Progenitor cell of endocrine pancreas (in vitro differentiated cells): ENCODE results near the gene CAMSAP1. TPM values are rescaled to one million over a fixed set of nuclear protein-coding genes. Genes with fewer than 3 reads are reported as not detected.

ENCODE experiments used
- DNase-seq: peaks from one replicate; pipeline ENCODE4 v3.0.0; 2021; ENCODE audit warnings: low spot score; ENCODE audit not compliant: unreplicated experiment
- H3K27ac Mint-ChIP-seq: 2 replicates; pipeline ENCODE4 v1.8.0; 2021; ENCODE audit warnings: mild to moderate bottlenecking, moderate library complexity, mixed read lengths
- H3K27me3 Mint-ChIP-seq: 2 replicates; pipeline ENCODE4 v1.8.0; 2021; ENCODE audit warnings: mixed read lengths
- H3K36me3 Mint-ChIP-seq: 2 replicates; pipeline ENCODE4 v1.8.0; 2022; ENCODE audit warnings: mixed read lengths; ENCODE audit not compliant: insufficient read depth
- H3K4me1 Mint-ChIP-seq: 2 replicates; pipeline ENCODE4 v1.8.0; 2021; ENCODE audit warnings: low read depth, mixed read lengths
- H3K4me3 Mint-ChIP-seq: 2 replicates; pipeline ENCODE4 v1.8.0; 2021; ENCODE audit warnings: low read depth, mild to moderate bottlenecking, moderate library complexity, mixed read lengths
- H3K9me3 Mint-ChIP-seq: 2 replicates; pipeline ENCODE4 v1.8.0; 2021; ENCODE audit warnings: low read depth, mixed read lengths
- total RNA-seq: library from RNA; stranded (reverse); gene quantifications from 2 replicates; pipeline ENCODE4 v1.2.1, GENCODE V29; 2021
- TF ChIP-seq, protein P1 (sequence below): fragments of 200-600 bp; sonication (generic); IDR thresholded peaks from one replicate; pipeline ENCODE4 v1.5.0; 2021; ENCODE audit warnings: antibody characterized with exemption, mild to moderate bottlenecking; ENCODE audit not compliant: unreplicated experiment

The CAMSAP1 gene
- total RNA-seq, 1 donor from 2014 or later = 82.2 TPM

DNA sequence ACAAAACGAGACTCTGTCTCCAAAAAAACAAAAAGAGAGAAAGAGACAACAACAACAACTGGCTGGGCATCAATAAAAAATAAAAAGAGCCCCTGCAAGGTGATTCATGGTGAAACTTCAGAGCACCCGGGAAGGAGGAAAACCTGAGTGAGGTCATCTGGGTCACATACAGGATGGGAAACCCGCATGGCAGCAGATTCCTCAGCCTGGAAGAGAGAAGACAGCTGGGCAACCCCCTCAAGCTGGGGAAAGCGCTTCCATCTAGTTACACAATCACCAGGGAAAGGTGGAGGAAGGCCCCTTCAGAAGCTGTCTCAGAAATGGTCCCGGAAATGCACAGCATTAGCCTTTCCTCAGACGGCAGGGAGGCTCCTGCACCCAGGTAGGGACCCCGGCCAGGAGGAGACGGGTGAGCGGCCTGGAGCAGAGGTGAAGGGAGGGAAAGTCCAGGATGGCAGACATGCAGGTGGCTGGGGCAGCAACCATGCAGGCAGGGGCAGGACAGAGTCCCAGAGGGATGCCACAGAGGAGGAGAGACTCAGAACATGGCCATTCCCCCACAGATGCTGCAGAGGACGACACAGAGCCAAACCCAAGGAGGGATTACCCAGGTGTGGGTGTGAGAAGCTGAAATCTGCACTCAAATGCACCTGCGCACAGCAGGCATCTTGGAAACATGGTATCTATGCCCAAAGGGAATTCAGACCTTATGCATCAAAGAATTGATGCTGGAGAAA, 29.4 kb downstream of the CAMSAP1 start:
- H3K36me3 Mint-ChIP-seq = peaks cover 6% of the 10 kb centered on the region
- no peak overlapping the region for H3K27ac Mint-ChIP-seq
- H3K4me1 Mint-ChIP-seq = peaks cover 10% of the 10 kb centered on the region
- DNase-seq = no peak
- H3K4me3 Mint-ChIP-seq = no peak overlapping the region
- TF ChIP-seq, protein P1, sequence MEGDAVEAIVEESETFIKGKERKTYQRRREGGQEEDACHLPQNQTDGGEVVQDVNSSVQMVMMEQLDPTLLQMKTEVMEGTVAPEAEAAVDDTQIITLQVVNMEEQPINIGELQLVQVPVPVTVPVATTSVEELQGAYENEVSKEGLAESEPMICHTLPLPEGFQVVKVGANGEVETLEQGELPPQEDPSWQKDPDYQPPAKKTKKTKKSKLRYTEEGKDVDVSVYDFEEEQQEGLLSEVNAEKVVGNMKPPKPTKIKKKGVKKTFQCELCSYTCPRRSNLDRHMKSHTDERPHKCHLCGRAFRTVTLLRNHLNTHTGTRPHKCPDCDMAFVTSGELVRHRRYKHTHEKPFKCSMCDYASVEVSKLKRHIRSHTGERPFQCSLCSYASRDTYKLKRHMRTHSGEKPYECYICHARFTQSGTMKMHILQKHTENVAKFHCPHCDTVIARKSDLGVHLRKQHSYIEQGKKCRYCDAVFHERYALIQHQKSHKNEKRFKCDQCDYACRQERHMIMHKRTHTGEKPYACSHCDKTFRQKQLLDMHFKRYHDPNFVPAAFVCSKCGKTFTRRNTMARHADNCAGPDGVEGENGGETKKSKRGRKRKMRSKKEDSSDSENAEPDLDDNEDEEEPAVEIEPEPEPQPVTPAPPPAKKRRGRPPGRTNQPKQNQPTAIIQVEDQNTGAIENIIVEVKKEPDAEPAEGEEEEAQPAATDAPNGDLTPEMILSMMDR = no peak
- no peaks in the 10 kb centered on the region for H3K9me3 Mint-ChIP-seq
- H3K27me3 Mint-ChIP-seq = no peaks in the 10 kb centered on the region

DNA sequence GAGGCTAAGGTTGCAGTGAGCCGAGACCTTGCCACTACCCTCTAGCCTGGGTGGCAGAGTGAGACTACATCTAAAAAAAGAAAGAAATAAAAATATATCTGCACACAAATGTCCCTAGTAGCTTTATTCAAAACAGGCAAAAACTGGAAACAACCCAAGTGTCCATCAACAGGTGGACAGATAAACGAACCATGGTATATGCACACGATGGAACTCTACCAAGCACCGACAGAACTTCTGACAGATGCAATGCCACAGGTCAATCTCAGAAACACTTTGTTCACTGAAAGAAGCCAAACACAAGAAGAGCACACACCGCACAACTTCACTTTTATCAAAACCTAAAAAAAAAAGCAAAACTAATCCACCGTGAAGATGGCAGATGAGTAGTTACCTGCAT, 30.4 kb downstream of the CAMSAP1 start:
- peak overlapping the region; percentile 49 for H3K27ac Mint-ChIP-seq
- H3K4me3 Mint-ChIP-seq = no peak overlapping the region
- peaks cover 6% of the 10 kb centered on the region for H3K36me3 Mint-ChIP-seq
- H3K4me1 Mint-ChIP-seq = peaks cover 11% of the 10 kb centered on the region
- no peaks in the 10 kb centered on the region for H3K27me3 Mint-ChIP-seq
- no peaks in the 10 kb centered on the region for H3K9me3 Mint-ChIP-seq
- TF ChIP-seq, protein P1 = no peak
- DNase-seq = no peak

DNA sequence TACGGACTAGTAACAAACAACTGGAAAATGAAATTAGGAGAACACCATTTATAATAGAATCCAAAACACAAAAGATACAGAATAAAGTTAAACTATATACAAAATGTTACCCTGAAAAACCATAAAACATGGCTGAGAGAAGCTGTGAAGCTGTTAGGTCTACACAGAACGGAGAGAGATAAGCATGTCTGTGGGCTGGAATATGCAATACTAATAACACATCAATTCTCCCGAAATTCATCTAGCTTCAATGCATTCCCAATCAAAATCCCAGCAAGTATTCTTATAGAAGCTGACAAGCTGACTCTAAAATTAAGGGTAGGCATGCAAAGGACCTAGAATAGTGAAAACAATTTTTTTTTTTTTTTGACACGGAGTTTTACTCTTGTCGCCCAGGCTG, 32.5 kb downstream of the CAMSAP1 start:
- Mint-ChIP-seq H3K9me3 (no peaks in the 10 kb centered on the region), H3K4me3 (no peak overlapping the region), H3K27ac (no peak overlapping the region), H3K36me3 (peaks cover 8% of the 10 kb centered on the region), H3K4me1 (peaks cover 11% of the 10 kb centered on the region), H3K27me3 (no peaks in the 10 kb centered on the region)
- TF ChIP-seq, protein P1 = no peak
- DNase-seq = no peak

GRCh38 chr9:135869909-135870308, 37.4 kb downstream of the CAMSAP1 start:
- Mint-ChIP-seq H3K4me1 (peaks cover 9% of the 10 kb centered on the region), H3K27ac (no peak overlapping the region), H3K4me3 (no peak overlapping the region), H3K36me3 (peaks cover 6% of the 10 kb centered on the region), H3K9me3 (peaks cover 3% of the 10 kb centered on the region), H3K27me3 (no peaks in the 10 kb centered on the region)
- TF ChIP-seq, protein P1 = no peak
- no peak for DNase-seq

DNA sequence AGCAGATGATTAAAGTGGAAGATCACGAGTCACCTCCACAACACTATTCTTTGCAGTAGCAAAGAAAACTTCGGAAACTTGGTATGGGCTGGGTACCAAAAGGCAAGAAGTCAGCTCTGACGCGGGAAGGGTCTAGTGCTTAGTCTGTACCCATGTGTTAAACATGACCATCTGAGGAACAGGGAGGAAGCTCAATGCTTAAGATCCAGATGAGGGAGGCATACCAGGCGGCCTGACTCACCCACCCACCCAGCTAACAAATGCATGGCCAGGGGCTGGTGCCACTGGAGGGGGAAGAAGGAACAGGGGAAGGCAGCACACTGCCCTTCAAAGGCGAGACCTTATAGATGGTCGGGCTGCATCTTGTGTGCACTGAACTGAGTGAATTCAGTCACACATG, 41.8 kb downstream of the CAMSAP1 start:
- H3K4me1 Mint-ChIP-seq = peaks cover 21% of the 10 kb centered on the region
- peaks cover 3% of the 10 kb centered on the region for H3K9me3 Mint-ChIP-seq
- H3K27ac Mint-ChIP-seq = peak overlapping the region; percentile 84
- no peaks in the 10 kb centered on the region for H3K27me3 Mint-ChIP-seq
- no peak overlapping the region for H3K4me3 Mint-ChIP-seq
- peaks cover 7% of the 10 kb centered on the region for H3K36me3 Mint-ChIP-seq
- TF ChIP-seq, protein P1 = no peak
- no peak for DNase-seq
